Cardiac septum (tissue), 1 donor: ENCODE data around the gene MTFR1L. TPM values are rescaled to one million over a fixed set of nuclear protein-coding genes. Genes with fewer than 3 reads are reported as not detected.

Source experiments
- DNase-seq: peaks from one replicate; pipeline ENCODE4 v3.0.0-alpha.2; 2020; ENCODE audit warnings: low spot score
- intact Hi-C: fragments of 100-400 bp; cut with DNase I; formaldehyde crosslinking; loops from one replicate; pipeline ENCODE4 v1.14.0; 2022
- long read RNA-seq: library from polyadenylated mRNA; unstranded; transcript quantifications from one replicate; pipeline ENCODE4 v2.0.0, GENCODE V29; 2021
- total RNA-seq: library from RNA; stranded (reverse); fragmentation: NEBNext Ultra II Directional; extraction: Animal tissue kit (Norgen Biotek cat#: 25700); gene quantifications from one replicate; pipeline ENCODE4 v1.2.1, GENCODE V29; 2021
- donor health status: DM: no; HTN: no; CAD: no.

MTFR1L gene
- total RNA-seq = 187 TPM
- long read RNA-seq, transcript MTFR1L-207 (6 exons, 3,262 nt) = minor isoform, 12 of 431 reads
- long read RNA-seq, transcript MTFR1L-210 (7 exons, 1,873 nt) = minor isoform, 34 of 431 reads
- long read RNA-seq, transcript MTFR1L-203 (7 exons, 2,004 nt) = major isoform, 225 of 431 reads
- long read RNA-seq, transcript MTFR1L-204 (7 exons, 1,868 nt) = minor isoform, 10 of 431 reads
- long read RNA-seq, partial matches to known transcripts = 102 of 431 reads
- long read RNA-seq, other reads (novel, unspliced or antisense) = 35 of 431 reads

GRCh38 chr1:25819491-25820246 is at the start of gene MTFR1L:
Gene MTFR1L, plus strand, starts transcription at chr1:25819954. Its CDS starts 3,151 bp downstream, at chr1:25823105.
- peak; percentile 96 for DNase-seq
- intact Hi-C loops = loop anchor here (5.0 kb wide), 2 partner anchors 178 to 572 kb away; partner anchors contain the start of genes PAFAH2 and RSRP1

DNA sequence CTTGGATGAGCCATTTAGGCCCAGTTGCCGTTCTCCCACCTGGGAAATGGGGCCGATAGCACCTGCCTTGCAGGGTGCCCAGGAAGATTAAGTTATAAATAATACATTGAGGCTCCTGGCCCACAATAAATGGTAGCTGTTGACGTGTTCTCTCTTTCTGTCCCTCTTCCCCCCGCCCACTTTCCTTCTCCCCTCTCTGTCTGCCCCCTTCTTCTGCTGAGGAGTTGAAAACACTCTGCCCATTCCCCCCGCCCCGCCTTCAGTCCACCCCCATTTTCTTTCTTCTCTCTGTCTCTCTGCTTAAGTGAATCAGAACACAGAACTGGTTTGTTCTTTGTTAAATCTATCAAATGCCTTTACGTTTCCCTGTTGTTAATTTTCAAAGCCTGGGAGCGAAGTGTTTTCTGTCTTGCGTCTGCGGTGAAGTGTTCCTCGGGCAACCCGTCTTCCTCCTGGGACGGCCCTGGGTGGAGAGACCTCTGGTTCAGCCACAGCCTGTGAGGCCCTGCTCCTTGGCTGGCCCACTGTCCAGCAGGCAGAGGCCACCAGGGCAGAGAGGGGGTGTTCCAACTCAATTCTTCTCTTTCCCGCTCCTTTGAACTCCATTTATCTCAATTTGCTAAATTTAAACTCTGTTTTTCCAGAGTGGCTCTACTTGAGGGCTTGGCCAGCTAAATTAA is 49.1 kb upstream of the MTFR1L start:
- DNase-seq = no peak
- intact Hi-C loops = no loop called here

GRCh38 chr1:25771221-25772114 is 48.3 kb upstream of the MTFR1L start:
- DNase-seq = peak; percentile 86
- intact Hi-C loops = no loop called here

GRCh38 chr1:25772164-25772563 is 47.6 kb upstream of the MTFR1L start:
- intact Hi-C loops = no loop called here
- DNase-seq = no peak

- intact Hi-C loops = no loop called here
- no peak for DNase-seq
Observed at GRCh38 chr1:25772692-25773245, 47.0 kb upstream of the MTFR1L start.

GRCh38 chr1:25773441-25774125 is 46.2 kb upstream of the MTFR1L start:
- intact Hi-C loops = no loop called here

GRCh38 chr1:25774206-25774803 is 45.4 kb upstream of the MTFR1L start:
- intact Hi-C loops = no loop called here
- no peak for DNase-seq

More at GRCh38 chr1:25773441-25774125, 46.2 kb upstream of the MTFR1L start:
- no peak for DNase-seq

GRCh38 chr1:25774921-25775771 is 44.6 kb upstream of the MTFR1L start:
- intact Hi-C loops = no loop called here

GRCh38 chr1:25779388-25779787 is 40.4 kb upstream of the MTFR1L start:
- intact Hi-C loops = no loop called here

More at GRCh38 chr1:25774921-25775771, 44.6 kb upstream of the MTFR1L start:
- DNase-seq = no peak

GRCh38 chr1:25779894-25780293 is 39.9 kb upstream of the MTFR1L start:
- no peak for DNase-seq
- intact Hi-C loops = no loop called here

More at GRCh38 chr1:25779388-25779787, 40.4 kb upstream of the MTFR1L start:
- no peak for DNase-seq

DNA sequence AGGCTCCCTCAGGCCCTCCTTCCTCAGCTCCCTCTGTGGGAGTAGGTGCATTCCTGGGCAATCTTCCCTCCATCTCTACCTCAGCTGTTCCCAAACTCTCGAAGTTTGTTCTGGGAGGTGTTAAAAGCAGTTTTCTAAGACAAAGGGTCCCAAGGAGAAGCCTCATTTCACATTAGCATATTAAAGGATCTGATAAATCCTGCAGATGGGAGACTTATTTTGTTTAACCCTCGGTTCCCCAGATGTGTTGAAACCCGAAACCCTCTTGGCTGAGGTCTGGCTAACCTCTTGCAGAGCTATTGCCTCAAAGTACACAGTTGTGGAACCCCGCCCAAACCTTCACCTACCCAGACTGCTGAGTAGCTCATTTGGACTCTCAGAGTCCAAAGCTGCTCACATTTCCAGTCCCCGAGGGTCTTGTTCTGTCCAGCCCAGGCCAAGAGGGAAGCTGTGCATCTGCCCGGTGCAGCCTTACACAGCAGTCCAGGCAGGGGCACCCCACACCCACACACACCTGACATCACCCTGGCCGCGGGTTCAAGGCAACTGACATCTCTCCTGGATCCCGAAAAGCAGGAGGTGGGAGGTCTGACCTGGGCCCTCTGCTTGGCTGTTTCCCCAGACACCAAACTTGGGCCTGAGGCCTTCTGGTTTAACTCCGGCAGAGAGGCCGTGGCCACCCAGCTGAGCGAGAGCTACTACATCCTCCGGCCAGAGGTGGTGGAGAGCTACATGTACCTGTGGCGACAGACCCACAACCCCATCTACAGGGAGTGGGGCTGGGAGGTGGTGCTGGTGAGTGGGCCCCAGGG is 39.2 kb upstream of the MTFR1L start:
- DNase-seq = no peak
- intact Hi-C loops = no loop called here

DNA sequence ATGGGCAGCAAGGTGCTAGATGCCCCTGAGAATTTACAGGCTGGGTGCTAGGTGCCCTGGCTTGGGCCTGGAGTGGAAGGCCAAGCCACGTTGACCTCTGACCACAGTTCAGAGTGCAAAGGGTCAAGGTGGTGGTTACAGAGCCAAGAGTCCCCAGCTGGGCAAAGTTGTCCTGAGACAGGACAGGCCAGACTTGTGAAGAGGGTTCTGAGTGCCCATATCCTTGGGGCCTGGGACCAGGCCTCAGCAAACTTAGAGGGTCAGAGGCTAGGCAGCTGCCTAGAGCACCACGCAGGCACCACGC is 38.7 kb upstream of the MTFR1L start:
- intact Hi-C loops = no loop called here
- no peak for DNase-seq

- no peak for DNase-seq
- intact Hi-C loops = no loop called here
Observed at GRCh38 chr1:25782608-25783201, 37.0 kb upstream of the MTFR1L start.

- intact Hi-C loops = no loop called here
Observed at GRCh38 chr1:25784575-25785051, 35.1 kb upstream of the MTFR1L start.

GRCh38 chr1:25785333-25786067 is 34.3 kb upstream of the MTFR1L start:
- intact Hi-C loops = no loop called here
- no peak for DNase-seq

More at GRCh38 chr1:25784575-25785051, 35.1 kb upstream of the MTFR1L start:
- no peak for DNase-seq
